HG02798 (cell line): ENCODE measurements around the gene SLC9A3.
"Not testable (repeated sequence)": the region's sequence is repeated elsewhere in the genome, so short reads cannot be mapped to it uniquely, and the experiment has no call there.

Experiments used
- ATAC-seq: cut with Tn5 transposase; IDR thresholded peaks from one replicate; pipeline ENCODE4 v1.9.1; 2021; ENCODE audit warnings: mild to moderate bottlenecking; ENCODE audit not compliant: unreplicated experiment, poor library complexity

Gene SLC9A3

GRCh38 chr5:479566-480319, 44.5 kb downstream of the SLC9A3 start:
- ATAC-seq, result no peak

GRCh38 chr5:478982-479535, 45.2 kb downstream of the SLC9A3 start:
- ATAC-seq, result no peak

GRCh38 chr5:478369-478981, 45.8 kb downstream of the SLC9A3 start:
- no peak for ATAC-seq

- no peak for ATAC-seq
Observed at GRCh38 chr5:477871-478270, 46.4 kb downstream of the SLC9A3 start.

- no peak for ATAC-seq
Observed at GRCh38 chr5:477247-477646, 47.0 kb downstream of the SLC9A3 start.

- no peak for ATAC-seq
Observed at GRCh38 chr5:476814-477175, 47.5 kb downstream of the SLC9A3 start.

GRCh38 chr5:476102-476813, 48.0 kb downstream of the SLC9A3 start:
- ATAC-seq, result no peak

- ATAC-seq, result no peak
Observed at GRCh38 chr5:475704-476101, 48.5 kb downstream of the SLC9A3 start.

- ATAC-seq, result no peak
Observed at GRCh38 chr5:474840-475661, 49.2 kb downstream of the SLC9A3 start.

- ATAC-seq, result not testable (repeated sequence)
Observed at GRCh38 chr5:474232-474839, 49.9 kb downstream of the SLC9A3 start.

GRCh38 chr5:473551-474192, 50.6 kb downstream of the SLC9A3 start:
- peak; percentile 22 for ATAC-seq

GRCh38 chr5:472656-473550, 51.3 kb downstream of the SLC9A3 start:
- ATAC-seq, result peak; percentile 79

GRCh38 chr5:472076-472655, 52.1 kb downstream of the SLC9A3 start:
- peak; percentile 6 for ATAC-seq

GRCh38 chr5:471750-472058, 52.5 kb downstream of the SLC9A3 start:
- ATAC-seq, result no peak

- ATAC-seq, result no peak
Observed at GRCh38 chr5:470961-471749, 53.1 kb downstream of the SLC9A3 start.

GRCh38 chr5:469752-470483, 54.3 kb downstream of the SLC9A3 start:
- no peak for ATAC-seq

GRCh38 chr5:468401-468800, 55.8 kb downstream of the SLC9A3 start:
- ATAC-seq, result no peak
